GM19099 (cell line): ENCODE data around the gene FOXK2.

Experiments
- POLR2A ChIP-seq: IDR thresholded peaks from 3 replicates; pipeline ENCODE4 v1.6.1; 2011; ENCODE audit warnings: low read depth; ENCODE audit not compliant: insufficient read length; ENCODE audit errors: extremely low read depth

Gene FOXK2

GRCh38 chr17:82592289-82592766 is 72.8 kb downstream of the FOXK2 start:
- no peak for TF ChIP-seq POLR2A

- no peak for TF ChIP-seq POLR2A
Measured at GRCh38 chr17:82592767-82593589, 73.4 kb downstream of the FOXK2 start.

GRCh38 chr17:82593590-82594087 is 74.1 kb downstream of the FOXK2 start:
- no peak for TF ChIP-seq POLR2A

- TF ChIP-seq POLR2A, result no peak
Measured at GRCh38 chr17:82594571-82594970, 75.0 kb downstream of the FOXK2 start.

GRCh38 chr17:82595893-82596292 is 76.4 kb downstream of the FOXK2 start:
- no peak for TF ChIP-seq POLR2A

- no peak for TF ChIP-seq POLR2A
Measured at GRCh38 chr17:82596296-82596695, 76.8 kb downstream of the FOXK2 start.

GRCh38 chr17:82596837-82597672 is 77.5 kb downstream of the FOXK2 start:
- TF ChIP-seq POLR2A, result no peak

- no peak for TF ChIP-seq POLR2A
Measured at GRCh38 chr17:82598256-82599119, 79.0 kb downstream of the FOXK2 start.

- no peak for TF ChIP-seq POLR2A
Measured at GRCh38 chr17:82599674-82600661, 80.4 kb downstream of the FOXK2 start.

GRCh38 chr17:82600731-82601446 is 81.4 kb downstream of the FOXK2 start:
- no peak for TF ChIP-seq POLR2A

- no peak for TF ChIP-seq POLR2A
Measured at GRCh38 chr17:82601447-82602000, 82.0 kb downstream of the FOXK2 start.

GRCh38 chr17:82602487-82602886 is 83.0 kb downstream of the FOXK2 start:
- TF ChIP-seq POLR2A, result no peak
